ENCODE results near the gene PRUNE1.

Gene PRUNE1

GRCh38 chr1:151024540-151025146 lies 16.4 kb downstream of the PRUNE1 start:
- TF ChIP-seq RAD21 (IDR thresholded peaks at IDR 0.05; ENCODE audit: low read depth) (peak; percentile 85), YY1 (IDR thresholded peaks at IDR 0.05; ENCODE audit: low read depth) (0 out of 2 replicates have a peak, but pooled peaks have one; percentile 17), MAX (IDR thresholded peaks at IDR 0.05) (no peak)

GRCh38 chr1:151026460-151026859 lies 18.2 kb downstream of the PRUNE1 start:
- TF ChIP-seq EP300 (IDR thresholded peaks at IDR 0.05; ENCODE audit: borderline replicate concordance) (no peak), FOXM1 (IDR thresholded peaks at IDR 0.05; ENCODE audit: borderline replicate concordance, low read depth) (no peak), YY1 (IDR thresholded peaks at IDR 0.05; ENCODE audit: low read depth) (no peak), REST (IDR thresholded peaks at IDR 0.05; ENCODE audit: low read depth) (no peak), ZBTB7A (IDR thresholded peaks at IDR 0.05; ENCODE audit: low read depth) (no peak), TEAD4 (IDR thresholded peaks at IDR 0.05) (no peak), NFIC (IDR thresholded peaks at IDR 0.05) (no peak), TCF12 (IDR thresholded peaks at IDR 0.05; ENCODE audit: low read depth) (no peak), USF1 (IDR thresholded peaks at IDR 0.05) (no peak), TAF1 (IDR thresholded peaks at IDR 0.05; ENCODE audit: low read depth) (no peak), MAX (IDR thresholded peaks at IDR 0.05) (no peak), EGR1 (IDR thresholded peaks at IDR 0.05) (no peak), CEBPB (IDR thresholded peaks at IDR 0.05) (no peak), CREB1 (IDR thresholded peaks at IDR 0.05; ENCODE audit: low read depth) (no peak), RAD21 (IDR thresholded peaks at IDR 0.05; ENCODE audit: low read depth) (no peak)

- TF ChIP-seq TCF12 (IDR thresholded peaks at IDR 0.05; ENCODE audit: low read depth), result no peak
- TF ChIP-seq ZBTB7A (IDR thresholded peaks at IDR 0.05; ENCODE audit: low read depth), result no peak
- no peak for TF ChIP-seq RAD21 (IDR thresholded peaks at IDR 0.05; ENCODE audit: low read depth)
- TF ChIP-seq REST (IDR thresholded peaks at IDR 0.05; ENCODE audit: low read depth), result no peak
- no peak for TF ChIP-seq CEBPB (IDR thresholded peaks at IDR 0.05)
- TF ChIP-seq YY1 (IDR thresholded peaks at IDR 0.05; ENCODE audit: low read depth), result no peak
- TF ChIP-seq TAF1 (IDR thresholded peaks at IDR 0.05; ENCODE audit: low read depth), result no peak
- TF ChIP-seq FOXM1 (IDR thresholded peaks at IDR 0.05; ENCODE audit: borderline replicate concordance, low read depth), result no peak
- TF ChIP-seq EP300 (IDR thresholded peaks at IDR 0.05; ENCODE audit: borderline replicate concordance), result no peak
- TF ChIP-seq CREB1 (IDR thresholded peaks at IDR 0.05; ENCODE audit: low read depth), result no peak
- TF ChIP-seq TEAD4 (IDR thresholded peaks at IDR 0.05), result no peak
- TF ChIP-seq MAX (IDR thresholded peaks at IDR 0.05), result no peak
These were observed 23.9 kb downstream of the PRUNE1 start for GRCh38 chr1:151032164-151032563.

GRCh38 chr1:151035167-151035566 lies 26.9 kb downstream of the PRUNE1 start:
- TF ChIP-seq NFIC (IDR thresholded peaks at IDR 0.05), result no peak
- TF ChIP-seq TEAD4 (IDR thresholded peaks at IDR 0.05), result no peak
- TF ChIP-seq TAF1 (IDR thresholded peaks at IDR 0.05; ENCODE audit: low read depth), result no peak
- TF ChIP-seq FOXM1 (IDR thresholded peaks at IDR 0.05; ENCODE audit: borderline replicate concordance, low read depth), result no peak
- no peak for TF ChIP-seq EP300 (IDR thresholded peaks at IDR 0.05; ENCODE audit: borderline replicate concordance)
- no peak for TF ChIP-seq CEBPB (IDR thresholded peaks at IDR 0.05)
- TF ChIP-seq MAX (IDR thresholded peaks at IDR 0.05), result no peak
- no peak for TF ChIP-seq TCF12 (IDR thresholded peaks at IDR 0.05; ENCODE audit: low read depth)
- no peak for TF ChIP-seq CREB1 (IDR thresholded peaks at IDR 0.05; ENCODE audit: low read depth)
- TF ChIP-seq REST (IDR thresholded peaks at IDR 0.05; ENCODE audit: low read depth), result no peak
- TF ChIP-seq EGR1 (IDR thresholded peaks at IDR 0.05), result no peak
- no peak for TF ChIP-seq YY1 (IDR thresholded peaks at IDR 0.05; ENCODE audit: low read depth)
- no peak for TF ChIP-seq USF1 (IDR thresholded peaks at IDR 0.05)
- no peak for TF ChIP-seq RAD21 (IDR thresholded peaks at IDR 0.05; ENCODE audit: low read depth)
- no peak for TF ChIP-seq ZBTB7A (IDR thresholded peaks at IDR 0.05; ENCODE audit: low read depth)

Measured in Ishikawa (cell line).